Nephron progenitor cell (in vitro differentiated cells): ENCODE measurements around the gene GPHN.

ENCODE experiments used
- DNase-seq: peaks from one replicate; pipeline ENCODE4 v3.0.0; 2021
- H3K27ac Mint-ChIP-seq: 2 replicates; pipeline ENCODE4 v1.8.0; 2021; ENCODE audit warnings: mild to moderate bottlenecking, moderate library complexity, mixed read lengths
- H3K27me3 Mint-ChIP-seq: 2 replicates; pipeline ENCODE4 v1.8.0; 2021; ENCODE audit warnings: mild to moderate bottlenecking, low read depth, mixed read lengths; ENCODE audit not compliant: poor library complexity
- H3K36me3 Mint-ChIP-seq: 2 replicates; pipeline ENCODE4 v1.8.0; 2021; ENCODE audit warnings: low read depth, mixed read lengths
- H3K4me1 Mint-ChIP-seq: 2 replicates; pipeline ENCODE4 v1.8.0; 2021; ENCODE audit warnings: mixed read lengths
- H3K4me3 Mint-ChIP-seq: 2 replicates; pipeline ENCODE4 v1.8.0; 2021; ENCODE audit warnings: mild to moderate bottlenecking, moderate library complexity, mixed read lengths
- H3K9me3 Mint-ChIP-seq: 2 replicates; pipeline ENCODE4 v1.8.0; 2021; ENCODE audit warnings: mild to moderate bottlenecking, moderate library complexity, mixed read lengths
- TF ChIP-seq, protein P1 (sequence below): fragments of 200-600 bp; sonication (generic); IDR thresholded peaks from 2 replicates; pipeline ENCODE4 v1.5.0; 2021; ENCODE audit warnings: antibody characterized with exemption

Gene GPHN

DNA sequence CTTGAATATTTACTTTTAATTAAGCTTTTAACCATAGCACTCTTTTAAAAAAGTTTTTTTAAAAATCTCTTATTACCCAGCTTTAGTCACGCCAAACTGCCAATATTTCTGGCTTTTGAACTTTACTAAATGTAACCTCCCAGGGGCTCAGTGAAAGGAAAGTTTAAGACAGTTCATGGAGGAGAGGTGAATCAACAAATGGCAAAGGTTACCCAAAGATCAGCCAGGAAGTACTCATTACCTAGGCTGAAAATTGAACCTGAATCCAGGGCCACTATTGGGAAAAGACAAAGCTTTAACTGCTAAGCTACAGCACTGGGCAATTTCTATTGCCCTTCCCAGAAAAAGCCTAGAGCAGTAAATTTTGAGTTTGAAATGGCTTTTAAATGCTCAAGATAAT is 282.2 kb downstream of the GPHN start:
- peaks cover 46% of the 10 kb centered on the region for H3K9me3 Mint-ChIP-seq

DNA sequence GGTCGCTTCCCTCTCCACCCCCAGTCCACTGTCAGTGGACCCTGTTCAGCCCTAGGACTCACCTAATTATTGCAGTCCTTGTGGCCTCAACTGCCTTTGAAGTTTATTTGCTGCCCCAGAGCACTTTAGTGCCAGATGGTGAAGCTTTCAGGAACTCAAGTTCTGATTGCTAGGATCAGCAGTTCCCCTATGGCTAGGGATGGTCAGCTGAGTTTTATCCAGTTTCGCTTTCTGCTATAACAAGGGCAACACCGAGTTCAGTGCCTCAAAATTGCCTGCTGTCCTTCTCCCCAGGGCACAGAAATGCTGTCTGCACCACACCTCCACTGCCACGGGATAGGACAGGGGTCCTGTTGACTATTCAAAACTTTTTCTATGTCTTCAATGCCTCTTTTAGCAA is 295.0 kb downstream of the GPHN start:
- Mint-ChIP-seq H3K27ac (no peak overlapping the region), H3K27me3 (no peaks in the 10 kb centered on the region), H3K4me1 (no peaks in the 10 kb centered on the region), H3K36me3 (peaks cover 27% of the 10 kb centered on the region), H3K9me3 (peaks cover 46% of the 10 kb centered on the region), H3K4me3 (no peak overlapping the region)
- DNase-seq = no peak
- TF ChIP-seq, protein P1, sequence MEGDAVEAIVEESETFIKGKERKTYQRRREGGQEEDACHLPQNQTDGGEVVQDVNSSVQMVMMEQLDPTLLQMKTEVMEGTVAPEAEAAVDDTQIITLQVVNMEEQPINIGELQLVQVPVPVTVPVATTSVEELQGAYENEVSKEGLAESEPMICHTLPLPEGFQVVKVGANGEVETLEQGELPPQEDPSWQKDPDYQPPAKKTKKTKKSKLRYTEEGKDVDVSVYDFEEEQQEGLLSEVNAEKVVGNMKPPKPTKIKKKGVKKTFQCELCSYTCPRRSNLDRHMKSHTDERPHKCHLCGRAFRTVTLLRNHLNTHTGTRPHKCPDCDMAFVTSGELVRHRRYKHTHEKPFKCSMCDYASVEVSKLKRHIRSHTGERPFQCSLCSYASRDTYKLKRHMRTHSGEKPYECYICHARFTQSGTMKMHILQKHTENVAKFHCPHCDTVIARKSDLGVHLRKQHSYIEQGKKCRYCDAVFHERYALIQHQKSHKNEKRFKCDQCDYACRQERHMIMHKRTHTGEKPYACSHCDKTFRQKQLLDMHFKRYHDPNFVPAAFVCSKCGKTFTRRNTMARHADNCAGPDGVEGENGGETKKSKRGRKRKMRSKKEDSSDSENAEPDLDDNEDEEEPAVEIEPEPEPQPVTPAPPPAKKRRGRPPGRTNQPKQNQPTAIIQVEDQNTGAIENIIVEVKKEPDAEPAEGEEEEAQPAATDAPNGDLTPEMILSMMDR = no peak

More for the DNA sequence above, 282.2 kb downstream of the GPHN start:
- Mint-ChIP-seq H3K4me1 (no peaks in the 10 kb centered on the region), H3K36me3 (peaks cover 25% of the 10 kb centered on the region), H3K4me3 (no peak overlapping the region), H3K27ac (no peak overlapping the region), H3K27me3 (no peaks in the 10 kb centered on the region)
- DNase-seq = no peak
- TF ChIP-seq, protein P1 = no peak

DNA sequence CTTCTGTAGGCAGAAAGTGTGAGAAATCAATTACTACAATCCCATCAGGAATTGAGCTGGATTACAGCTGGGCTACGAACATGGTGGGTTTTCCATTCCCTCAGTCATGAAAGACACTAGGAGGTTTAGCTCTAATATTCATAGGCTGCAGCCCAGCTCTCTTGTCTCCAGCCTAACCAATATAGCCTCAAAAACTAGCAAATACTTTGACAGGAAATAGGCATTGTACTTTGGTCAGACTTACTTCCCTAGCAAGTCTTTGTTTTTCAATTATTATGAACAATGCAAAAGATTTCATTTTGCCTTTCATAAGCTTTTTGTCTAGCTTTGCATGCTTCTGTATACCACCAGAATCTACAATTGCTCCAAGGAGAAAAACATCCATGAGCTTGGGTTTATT is 296.2 kb downstream of the GPHN start:
- no peak for DNase-seq
- Mint-ChIP-seq H3K9me3 (peaks cover 44% of the 10 kb centered on the region), H3K27me3 (no peaks in the 10 kb centered on the region), H3K36me3 (peaks cover 27% of the 10 kb centered on the region), H3K4me1 (no peaks in the 10 kb centered on the region), H3K27ac (no peak overlapping the region), H3K4me3 (no peak overlapping the region)
- TF ChIP-seq, protein P1 = no peak

DNA sequence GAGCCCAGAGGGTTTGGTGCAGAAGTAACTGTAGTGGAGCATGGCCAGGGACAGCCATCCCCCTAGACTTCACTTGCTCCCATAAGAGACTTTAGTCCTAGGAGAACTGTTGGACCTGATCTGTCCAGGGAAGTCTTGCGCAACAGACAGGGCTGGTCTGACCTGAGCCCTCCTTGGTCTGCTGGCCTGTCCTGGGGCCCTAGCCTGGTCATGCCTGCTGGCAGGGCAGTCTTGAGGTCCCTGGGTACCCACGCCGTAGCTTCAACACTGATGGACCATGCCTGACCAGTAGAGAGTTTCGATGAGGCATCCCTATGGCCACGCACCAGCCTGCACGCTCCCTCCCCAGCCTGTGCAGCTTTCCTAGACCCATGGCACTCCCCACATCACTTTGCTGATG is 305.7 kb downstream of the GPHN start:
- no peak for DNase-seq
- H3K27me3 Mint-ChIP-seq = no peaks in the 10 kb centered on the region
- H3K4me3 Mint-ChIP-seq = no peak overlapping the region
- H3K9me3 Mint-ChIP-seq = peaks cover 30% of the 10 kb centered on the region
- peaks cover 38% of the 10 kb centered on the region for H3K36me3 Mint-ChIP-seq
- no peaks in the 10 kb centered on the region for H3K4me1 Mint-ChIP-seq
- no peak overlapping the region for H3K27ac Mint-ChIP-seq
- TF ChIP-seq, protein P1 = no peak

DNA sequence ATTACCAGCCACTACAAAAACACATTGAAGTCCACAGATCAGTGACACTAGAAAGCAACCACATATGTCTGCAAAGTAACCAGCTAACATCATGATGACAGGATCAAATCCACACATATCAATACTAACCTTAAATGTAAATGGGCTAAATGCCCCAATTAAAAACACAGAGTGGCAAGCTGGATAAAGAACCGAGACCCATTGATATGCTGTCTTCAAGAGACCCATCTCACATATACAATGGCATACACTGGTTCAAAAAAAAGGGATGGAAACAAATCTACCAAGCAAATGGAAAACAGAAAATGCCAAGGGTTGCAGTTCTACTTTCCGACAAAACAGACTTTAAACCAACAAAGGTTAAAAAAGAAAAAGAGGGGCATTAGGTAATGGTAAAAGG is 307.7 kb downstream of the GPHN start:
- no peak overlapping the region for H3K27ac Mint-ChIP-seq
- H3K36me3 Mint-ChIP-seq = peaks cover 38% of the 10 kb centered on the region
- TF ChIP-seq, protein P1 = no peak
- no peaks in the 10 kb centered on the region for H3K27me3 Mint-ChIP-seq
- DNase-seq = no peak
- no peaks in the 10 kb centered on the region for H3K4me1 Mint-ChIP-seq
- no peak overlapping the region for H3K4me3 Mint-ChIP-seq
- H3K9me3 Mint-ChIP-seq = peaks cover 30% of the 10 kb centered on the region

DNA sequence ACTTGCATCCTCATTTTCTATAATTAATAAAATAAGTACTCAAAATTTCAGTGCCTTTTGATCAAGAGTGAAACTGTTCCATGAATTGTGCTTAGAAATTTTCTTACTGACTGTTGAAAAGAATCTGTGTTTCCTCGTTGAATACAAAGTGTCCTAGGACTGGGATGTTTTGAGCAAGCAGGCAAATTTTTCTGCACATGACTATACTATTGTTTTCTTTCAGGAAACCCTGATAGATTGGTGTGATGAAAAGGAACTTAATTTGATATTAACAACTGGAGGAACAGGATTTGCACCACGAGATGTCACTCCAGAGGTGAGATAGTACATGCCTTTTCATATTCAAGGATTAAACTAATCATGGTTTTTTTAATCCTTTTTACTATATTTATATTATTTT is 316.3 kb downstream of the GPHN start:
- H3K9me3 Mint-ChIP-seq = no peaks in the 10 kb centered on the region
- no peak for DNase-seq
- no peaks in the 10 kb centered on the region for H3K4me1 Mint-ChIP-seq
- no peaks in the 10 kb centered on the region for H3K36me3 Mint-ChIP-seq
- H3K27ac Mint-ChIP-seq = no peak overlapping the region
- peaks cover 2% of the 10 kb centered on the region for H3K27me3 Mint-ChIP-seq
- no peak overlapping the region for H3K4me3 Mint-ChIP-seq
- TF ChIP-seq, protein P1 = no peak
